Muscle of leg (tissue), 11 donors: ENCODE data around the gene REG4. TPM values are rescaled to one million over a fixed set of nuclear protein-coding genes. Genes with fewer than 3 reads are reported as not detected.
A peak's percentile ranks its signal among the peaks of the same experiment; 100 is the strongest.

Source experiments
- DNase-seq: peaks from one replicate; pipeline ENCODE4 v3.0.0; 2013
- H3K27ac ChIP-seq: one replicate; pipeline ENCODE4 v1.5.1; 2013; ENCODE audit warnings: mild to moderate bottlenecking, low read length, control low read depth
- H3K27me3 ChIP-seq: one replicate; pipeline ENCODE4 v1.6.1; 2013; ENCODE audit warnings: low read length; ENCODE audit not compliant: control insufficient read depth, insufficient read depth
- H3K36me3 ChIP-seq: one replicate; pipeline ENCODE4 v1.6.1; 2013; ENCODE audit warnings: low read length; ENCODE audit not compliant: control insufficient read depth, insufficient read depth
- H3K4me1 ChIP-seq: one replicate; pipeline ENCODE4 v1.6.1; 2013; ENCODE audit warnings: low read length; ENCODE audit not compliant: control insufficient read depth, insufficient read depth
- H3K4me3 ChIP-seq: one replicate; pipeline ENCODE4 v1.5.1; 2013; ENCODE audit warnings: low read length, control low read depth
- H3K9me3 ChIP-seq: replicated peaks from 2 replicates; pipeline ENCODE4 v1.6.1; 2013; ENCODE audit warnings: low read depth, low read length; ENCODE audit not compliant: control insufficient read depth
- WGBS: methylation state at CpG from one replicate; pipeline ENCODE4 v1.1.5; 2013; ENCODE audit warnings: missing lambda C conversion rate; ENCODE audit not compliant: insufficient coverage; 5-methylcytosine and 5-hydroxymethylcytosine counted together
- polyA plus RNA-seq, 8 donors: library from polyadenylated mRNA; unstranded; fragments of 120-200 nt; gene quantifications; one replicate each; pipeline versions ENCODE4 v1.2.1 to v1.2.3, GENCODE V29; 2013; ENCODE audit warnings: inconsistent platforms in 1 of 8, low replicate concordance in 1 of 8; ENCODE audit not compliant: insufficient read length in 8 of 8, insufficient read depth in 1 of 8
- total RNA-seq: library from RNA; stranded (reverse); fragments of 120-200 nt; gene quantifications from one replicate; pipeline ENCODE4 v1.2.4, GENCODE V29; 2013

Gene REG4
- total and polyA plus RNA-seq, 9 donors = 0.07 to 15.1 (median 3.1) TPM; not detected in 5

GRCh38 chr1:119783354-119784185, 27.7 kb downstream of the REG4 start:
- no peaks in the 10 kb centered on the region for H3K27me3 ChIP-seq
- WGBS = 69% methylated on average over 2 of the region's 6 CpGs

GRCh38 chr1:119782631-119783325, 28.5 kb downstream of the REG4 start:
- Histone ChIP-seq H3K4me1 (peaks cover 30% of the 10 kb centered on the region), H3K36me3 (no peaks in the 10 kb centered on the region), H3K27me3 (no peaks in the 10 kb centered on the region), H3K9me3 (no peaks in the 10 kb centered on the region), H3K27ac (no peak overlapping the region), H3K4me3 (no peak overlapping the region)
- WGBS = no CpG with 5 or more reads among the region's 7 CpGs
- DNase-seq = no peak

More at GRCh38 chr1:119783354-119784185, 27.7 kb downstream of the REG4 start:
- H3K36me3 ChIP-seq = no peaks in the 10 kb centered on the region
- H3K9me3 ChIP-seq = no peaks in the 10 kb centered on the region
- no peak overlapping the region for H3K4me3 ChIP-seq
- H3K4me1 ChIP-seq = peaks cover 30% of the 10 kb centered on the region
- peak overlapping the region; percentile 71 for H3K27ac ChIP-seq
- DNase-seq = peak; percentile 49

DNA sequence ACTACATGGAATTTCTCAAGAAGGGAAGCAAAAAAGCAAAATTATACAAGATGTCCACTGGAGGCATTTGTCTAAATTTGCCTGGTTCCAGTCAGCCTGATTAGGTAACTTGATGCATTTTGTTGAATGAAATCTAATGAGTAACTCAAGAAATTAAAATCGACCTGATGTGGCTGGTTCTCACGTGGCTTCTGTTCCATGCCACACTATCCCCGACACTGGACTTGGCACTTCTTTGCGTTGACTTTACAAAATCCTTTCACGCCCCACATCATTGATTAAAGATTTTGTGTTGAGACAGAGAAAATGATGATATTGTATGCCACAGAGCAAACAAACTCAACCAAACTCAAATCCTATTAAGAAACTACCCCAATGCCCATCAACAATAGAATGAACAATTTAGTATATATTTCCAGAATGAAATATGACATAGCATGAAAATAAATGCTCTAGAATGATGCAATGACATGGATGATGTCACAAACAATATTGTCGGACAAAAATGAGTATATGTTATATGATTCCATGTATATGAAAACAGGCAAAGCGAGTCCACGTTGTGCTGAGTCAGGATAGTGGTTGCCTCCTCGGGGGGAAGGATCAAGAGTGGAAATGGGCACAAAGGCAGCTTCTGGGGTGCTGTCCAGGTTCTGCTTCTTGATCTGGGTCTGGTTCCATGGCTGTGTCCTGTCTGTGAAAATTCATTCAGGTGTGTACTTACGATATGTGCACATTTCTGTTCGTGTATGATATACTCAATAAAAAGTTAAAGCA, 29.6 kb downstream of the REG4 start:
- WGBS = 79% methylated on average over 3 of the region's 11 CpGs

GRCh38 chr1:119779869-119780356, 31.3 kb downstream of the REG4 start:
- H3K27me3 ChIP-seq = no peaks in the 10 kb centered on the region
- H3K27ac ChIP-seq = peak overlapping the region; percentile 77
- DNase-seq = peak; percentile 91
- no peaks in the 10 kb centered on the region for H3K36me3 ChIP-seq
- H3K9me3 ChIP-seq = no peaks in the 10 kb centered on the region
- H3K4me1 ChIP-seq = peaks cover 26% of the 10 kb centered on the region
- 0% methylated on average over 5 of the region's 5 CpGs for WGBS
- H3K4me3 ChIP-seq = no peak overlapping the region

More for the DNA sequence above, 29.6 kb downstream of the REG4 start:
- no peaks in the 10 kb centered on the region for H3K27me3 ChIP-seq
- no peak overlapping the region for H3K27ac ChIP-seq
- no peak for DNase-seq
- H3K4me3 ChIP-seq = no peak overlapping the region
- H3K36me3 ChIP-seq = no peaks in the 10 kb centered on the region
- no peaks in the 10 kb centered on the region for H3K9me3 ChIP-seq
- H3K4me1 ChIP-seq = peaks cover 30% of the 10 kb centered on the region

GRCh38 chr1:119778886-119779560, 32.2 kb downstream of the REG4 start:
- H3K27ac ChIP-seq = peak overlapping the region; percentile 77
- no peaks in the 10 kb centered on the region for H3K9me3 ChIP-seq
- DNase-seq = peak; percentile 18
- H3K36me3 ChIP-seq = no peaks in the 10 kb centered on the region
- no peaks in the 10 kb centered on the region for H3K27me3 ChIP-seq
- peaks cover 24% of the 10 kb centered on the region for H3K4me1 ChIP-seq
- H3K4me3 ChIP-seq = no peak overlapping the region
- 25% methylated on average over 1 of the region's 13 CpGs for WGBS

DNA sequence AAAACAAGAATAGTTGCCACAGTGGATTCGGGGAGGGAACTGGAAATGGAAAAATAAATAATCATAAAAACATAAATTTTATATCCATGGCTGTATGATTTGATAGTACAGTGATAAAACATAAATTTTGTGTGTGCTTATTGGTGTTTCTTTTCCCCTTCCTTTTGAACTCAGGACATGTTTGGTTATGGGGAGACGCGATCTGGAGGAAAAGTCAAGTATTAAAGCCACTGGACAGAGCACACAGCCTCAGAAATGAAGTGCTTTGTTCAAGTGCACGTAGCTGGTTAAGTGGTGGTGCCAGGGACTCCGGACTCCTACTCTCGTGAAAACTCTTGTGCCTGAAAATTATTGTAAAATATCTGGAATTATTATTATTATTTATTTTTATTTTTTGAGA, 32.9 kb downstream of the REG4 start:
- H3K4me3 ChIP-seq = no peak overlapping the region
- H3K9me3 ChIP-seq = no peaks in the 10 kb centered on the region
- DNase-seq = no peak
- no peaks in the 10 kb centered on the region for H3K27me3 ChIP-seq
- no peaks in the 10 kb centered on the region for H3K36me3 ChIP-seq
- peaks cover 25% of the 10 kb centered on the region for H3K4me1 ChIP-seq
- no peak overlapping the region for H3K27ac ChIP-seq
- WGBS = 92% methylated on average over 2 of the region's 6 CpGs

DNA sequence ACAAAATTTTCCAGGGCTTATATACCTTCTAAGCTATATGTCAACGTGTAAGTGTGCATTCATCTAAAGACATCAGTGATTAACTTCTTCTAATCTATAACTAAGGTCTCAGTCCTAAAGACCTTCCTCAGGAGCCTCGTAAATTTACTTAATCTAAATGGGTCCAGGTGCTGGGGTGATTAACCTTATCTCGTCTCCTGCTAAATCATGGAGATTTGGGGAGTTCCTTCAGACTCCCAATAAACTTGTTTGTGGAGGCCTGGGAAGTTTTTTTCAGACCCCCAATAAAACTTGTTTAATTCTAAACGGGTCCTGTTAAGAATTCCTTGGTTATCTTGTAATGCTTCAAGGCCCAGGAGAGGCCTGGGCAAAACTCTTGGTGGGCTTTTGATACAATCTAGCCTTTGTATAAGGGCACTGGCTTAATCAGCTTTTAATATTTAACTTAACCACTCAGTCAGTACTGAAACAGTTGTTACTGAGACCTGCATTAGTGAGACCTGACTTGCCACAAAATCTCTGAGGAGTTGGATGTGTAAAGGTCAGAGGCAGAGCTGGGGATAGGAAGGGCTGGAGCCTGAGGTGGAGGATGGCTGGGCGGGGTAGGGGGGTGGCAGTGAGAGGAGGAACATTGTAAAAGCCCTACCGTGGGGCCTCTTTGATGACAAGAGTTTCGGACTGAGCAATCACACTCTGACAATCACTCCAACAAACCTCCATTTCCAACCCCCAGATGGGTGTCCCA, 36.3 kb downstream of the REG4 start:
- DNase-seq = no peak
- WGBS = no CpG with 5 or more reads among the region's 7 CpGs
- Histone ChIP-seq H3K27me3 (no peaks in the 10 kb centered on the region), H3K36me3 (no peaks in the 10 kb centered on the region), H3K4me3 (no peak overlapping the region), H3K9me3 (no peaks in the 10 kb centered on the region), H3K4me1 (peaks cover 17% of the 10 kb centered on the region), H3K27ac (no peak overlapping the region)

- H3K4me1 ChIP-seq = peaks cover 11% of the 10 kb centered on the region
- no peaks in the 10 kb centered on the region for H3K36me3 ChIP-seq
- no peak overlapping the region for H3K4me3 ChIP-seq
- no peak overlapping the region for H3K27ac ChIP-seq
- H3K27me3 ChIP-seq = peaks cover under 1% of the 10 kb centered on the region
- no CpG with 5 or more reads among the region's 3 CpGs for WGBS
- no peaks in the 10 kb centered on the region for H3K9me3 ChIP-seq
- DNase-seq = peak; percentile 29
Measured at GRCh38 chr1:119773711-119774241, 37.5 kb downstream of the REG4 start.

- Histone ChIP-seq H3K4me3 (no peak overlapping the region), H3K9me3 (no peaks in the 10 kb centered on the region), H3K4me1 (peaks cover 11% of the 10 kb centered on the region), H3K36me3 (no peaks in the 10 kb centered on the region), H3K27ac (no peak overlapping the region), H3K27me3 (peaks cover 3% of the 10 kb centered on the region)
- no peak for DNase-seq
- WGBS = no CpG with 5 or more reads among the region's 2 CpGs
Measured at GRCh38 chr1:119772298-119772697, 39.0 kb downstream of the REG4 start.
